Progenitor cell of endocrine pancreas (in vitro differentiated cells): ENCODE data around the gene MBNL2. TPM values are rescaled to one million over a fixed set of nuclear protein-coding genes. Genes with fewer than 3 reads are reported as not detected.
A peak's percentile ranks its signal among the peaks of the same experiment; 100 is the strongest.

Source experiments
- DNase-seq: peaks from one replicate; pipeline ENCODE4 v3.0.0; 2021; ENCODE audit warnings: low spot score; ENCODE audit not compliant: unreplicated experiment
- H3K27ac Mint-ChIP-seq: 2 replicates; pipeline ENCODE4 v1.8.0; 2021; ENCODE audit warnings: mild to moderate bottlenecking, moderate library complexity, mixed read lengths
- H3K27me3 Mint-ChIP-seq: 2 replicates; pipeline ENCODE4 v1.8.0; 2021; ENCODE audit warnings: mixed read lengths
- H3K36me3 Mint-ChIP-seq: 2 replicates; pipeline ENCODE4 v1.8.0; 2022; ENCODE audit warnings: mixed read lengths; ENCODE audit not compliant: insufficient read depth
- H3K4me1 Mint-ChIP-seq: 2 replicates; pipeline ENCODE4 v1.8.0; 2021; ENCODE audit warnings: low read depth, mixed read lengths
- H3K4me3 Mint-ChIP-seq: 2 replicates; pipeline ENCODE4 v1.8.0; 2021; ENCODE audit warnings: low read depth, mild to moderate bottlenecking, moderate library complexity, mixed read lengths
- H3K9me3 Mint-ChIP-seq: 2 replicates; pipeline ENCODE4 v1.8.0; 2021; ENCODE audit warnings: low read depth, mixed read lengths
- CTCF ChIP-seq: fragments of 200-600 bp; sonication (generic); IDR thresholded peaks from one replicate; pipeline ENCODE4 v1.5.0; 2021; ENCODE audit warnings: antibody characterized with exemption, mild to moderate bottlenecking; ENCODE audit not compliant: unreplicated experiment
- total RNA-seq: library from RNA; stranded (reverse); gene quantifications from 2 replicates; pipeline ENCODE4 v1.2.1, GENCODE V29; 2021

MBNL2 gene
- total RNA-seq, 1 donor from 2014 or later, result 51.3 TPM

DNA sequence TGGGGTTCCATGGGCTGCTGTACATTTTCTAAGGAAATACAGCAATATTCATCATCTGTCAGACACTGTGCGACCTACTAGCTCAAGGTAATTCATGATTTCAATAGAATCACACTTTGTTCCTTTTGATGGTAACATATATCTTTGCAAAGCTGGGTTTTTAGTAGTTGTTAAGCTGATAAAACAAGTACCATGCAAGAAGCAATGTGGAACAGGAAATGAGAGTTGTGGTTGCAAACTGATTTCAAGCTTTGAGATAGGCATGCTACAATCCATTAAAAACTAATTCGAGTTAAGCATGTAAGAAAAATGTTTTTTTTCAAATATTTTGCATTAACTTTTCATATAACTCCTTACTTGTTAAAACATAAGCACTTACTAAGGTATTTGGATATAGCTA, 6.8 kb upstream of the MBNL2 start:
- Mint-ChIP-seq H3K4me3 (no peak overlapping the region), H3K36me3 (no peaks in the 10 kb centered on the region), H3K27ac (no peak overlapping the region), H3K27me3 (peaks cover 13% of the 10 kb centered on the region), H3K4me1 (peaks cover 7% of the 10 kb centered on the region), H3K9me3 (no peaks in the 10 kb centered on the region)
- DNase-seq, result no peak
- no peak for TF ChIP-seq CTCF

GRCh38 chr13:97219226-97219625, 2.9 kb upstream of the MBNL2 start:
- Mint-ChIP-seq H3K27ac (no peak overlapping the region), H3K4me1 (peaks cover 21% of the 10 kb centered on the region), H3K36me3 (no peaks in the 10 kb centered on the region), H3K4me3 (no peak overlapping the region), H3K27me3 (peaks cover 6% of the 10 kb centered on the region), H3K9me3 (no peaks in the 10 kb centered on the region)
- no peak for TF ChIP-seq CTCF
- DNase-seq, result no peak

DNA sequence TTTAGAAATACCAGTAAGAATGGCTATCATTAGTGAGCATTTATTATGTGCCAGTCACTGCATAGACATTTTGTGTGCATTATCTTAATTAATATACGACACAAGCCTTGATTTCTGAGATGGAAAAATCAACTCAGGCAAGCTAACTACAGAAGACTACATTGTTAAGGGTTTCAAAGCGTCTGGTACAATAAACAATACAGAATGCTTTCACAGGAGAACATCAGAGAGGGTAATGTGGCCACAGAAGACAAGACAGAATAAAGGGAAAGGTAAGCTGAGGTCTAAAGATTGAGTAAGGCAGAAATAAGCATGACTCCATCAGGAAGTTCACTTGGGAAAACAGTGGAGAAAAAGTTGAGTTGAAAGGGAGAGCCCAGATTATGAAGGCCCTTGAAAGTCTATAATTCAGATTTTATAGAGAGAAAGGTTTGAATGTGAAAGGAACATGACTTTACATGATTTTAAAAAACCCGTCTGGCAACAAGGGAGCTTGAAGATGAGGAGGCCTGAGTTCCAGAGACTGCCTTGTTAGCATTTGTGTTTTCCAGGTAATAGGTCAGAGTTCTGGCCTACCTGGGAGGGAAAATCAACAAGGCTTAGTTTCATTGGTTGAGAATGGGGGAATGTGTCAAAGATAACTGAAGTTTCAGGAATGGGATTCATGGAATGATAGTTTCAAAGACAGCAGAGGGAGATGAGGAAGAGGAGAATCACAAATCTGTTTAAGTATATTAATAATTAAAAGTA, 1.8 kb upstream of the MBNL2 start:
- H3K36me3 Mint-ChIP-seq, result no peaks in the 10 kb centered on the region
- peaks cover 30% of the 10 kb centered on the region for H3K4me1 Mint-ChIP-seq
- peaks cover 6% of the 10 kb centered on the region for H3K27me3 Mint-ChIP-seq
- no peak overlapping the region for H3K4me3 Mint-ChIP-seq
- H3K27ac Mint-ChIP-seq, result peak overlapping the region; percentile 36
- no peaks in the 10 kb centered on the region for H3K9me3 Mint-ChIP-seq
- DNase-seq, result no peak
- no peak for TF ChIP-seq CTCF

- H3K9me3 Mint-ChIP-seq, result no peaks in the 10 kb centered on the region
- TF ChIP-seq CTCF, result no peak
- peak overlapping the region; percentile 29 for H3K27ac Mint-ChIP-seq
- H3K27me3 Mint-ChIP-seq, result peaks cover 6% of the 10 kb centered on the region
- no peak for DNase-seq
- no peak overlapping the region for H3K4me3 Mint-ChIP-seq
- H3K36me3 Mint-ChIP-seq, result no peaks in the 10 kb centered on the region
- peaks cover 37% of the 10 kb centered on the region for H3K4me1 Mint-ChIP-seq
These were observed 1.1 kb upstream of the MBNL2 start for GRCh38 chr13:97221046-97221445.

- no peaks in the 10 kb centered on the region for H3K9me3 Mint-ChIP-seq
- peaks cover 6% of the 10 kb centered on the region for H3K27me3 Mint-ChIP-seq
- no peak overlapping the region for H3K4me3 Mint-ChIP-seq
- H3K4me1 Mint-ChIP-seq, result peaks cover 41% of the 10 kb centered on the region
- no peak for DNase-seq
- no peak for TF ChIP-seq CTCF
- no peaks in the 10 kb centered on the region for H3K36me3 Mint-ChIP-seq
- peak overlapping the region; percentile 93 for H3K27ac Mint-ChIP-seq
These were observed 667 bp upstream of the MBNL2 start for GRCh38 chr13:97221466-97221865.
